Neural cell (in vitro differentiated cells): ENCODE data around the gene HDAC3.
"Not testable (repeated sequence)": the region's sequence is repeated elsewhere in the genome, so short reads cannot be mapped to it uniquely, and the experiment has no call there.

Experiments used
- EZH2 ChIP-seq: fragments of 200-600, 300-800 bp; shearing (Covaris generic), sonication (generic); IDR thresholded peaks from 2 replicates; pipeline ENCODE4 v1.6.1; 2014; ENCODE audit warnings: antibody characterized with exemption, low read length, borderline replicate concordance, mild to moderate bottlenecking; ENCODE audit not compliant: insufficient read depth, poor library complexity, severe bottlenecking
- TAF1 ChIP-seq: IDR thresholded peaks from 2 replicates; pipeline ENCODE4 v1.6.1; 2012; ENCODE audit warnings: low read depth
- TF ChIP-seq, protein P1 (sequence below): fragments of 450-650 bp; IDR thresholded peaks from 2 replicates; pipeline ENCODE4 v1.5.1; 2014; ENCODE audit warnings: antibody characterized with exemption, mild to moderate bottlenecking, moderate library complexity; ENCODE audit not compliant: poor library complexity, severe bottlenecking

DNA sequence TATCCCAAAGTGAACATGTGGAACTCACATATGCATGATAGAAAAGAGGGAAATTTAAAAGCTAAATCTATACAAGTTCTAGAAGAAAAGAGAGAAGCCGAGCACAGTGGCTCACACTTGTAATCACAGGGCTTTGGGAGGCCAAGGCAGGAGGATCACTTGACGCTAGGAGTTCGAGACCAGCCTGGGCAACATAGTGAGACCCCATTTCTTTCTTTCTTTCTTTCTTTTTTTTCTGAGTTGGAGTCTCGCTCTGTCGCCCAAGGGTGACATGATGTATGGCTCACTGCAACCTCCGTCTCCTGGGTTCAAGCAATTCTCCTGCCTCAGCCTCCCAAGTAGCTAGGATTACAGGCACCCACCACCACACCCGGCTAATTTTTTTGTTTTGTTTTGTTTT is 26.7 kb downstream of the HDAC3 start:
- TF ChIP-seq, protein P1, sequence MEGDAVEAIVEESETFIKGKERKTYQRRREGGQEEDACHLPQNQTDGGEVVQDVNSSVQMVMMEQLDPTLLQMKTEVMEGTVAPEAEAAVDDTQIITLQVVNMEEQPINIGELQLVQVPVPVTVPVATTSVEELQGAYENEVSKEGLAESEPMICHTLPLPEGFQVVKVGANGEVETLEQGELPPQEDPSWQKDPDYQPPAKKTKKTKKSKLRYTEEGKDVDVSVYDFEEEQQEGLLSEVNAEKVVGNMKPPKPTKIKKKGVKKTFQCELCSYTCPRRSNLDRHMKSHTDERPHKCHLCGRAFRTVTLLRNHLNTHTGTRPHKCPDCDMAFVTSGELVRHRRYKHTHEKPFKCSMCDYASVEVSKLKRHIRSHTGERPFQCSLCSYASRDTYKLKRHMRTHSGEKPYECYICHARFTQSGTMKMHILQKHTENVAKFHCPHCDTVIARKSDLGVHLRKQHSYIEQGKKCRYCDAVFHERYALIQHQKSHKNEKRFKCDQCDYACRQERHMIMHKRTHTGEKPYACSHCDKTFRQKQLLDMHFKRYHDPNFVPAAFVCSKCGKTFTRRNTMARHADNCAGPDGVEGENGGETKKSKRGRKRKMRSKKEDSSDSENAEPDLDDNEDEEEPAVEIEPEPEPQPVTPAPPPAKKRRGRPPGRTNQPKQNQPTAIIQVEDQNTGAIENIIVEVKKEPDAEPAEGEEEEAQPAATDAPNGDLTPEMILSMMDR, result not testable (repeated sequence)
- not testable (repeated sequence) for TF ChIP-seq TAF1, EZH2
